H1 (cell line): ENCODE results near the gene ATP8B3. TPM values are rescaled to one million over a fixed set of nuclear protein-coding genes. Genes with fewer than 3 reads are reported as not detected.

Experiments
- ASH2L ChIP-seq: fragments of 200-600, 300-600 bp; sonication (generic); IDR thresholded peaks from one replicate; pipeline ENCODE4 v1.7.1; 2017; ENCODE audit warnings: low read length
- EGR1 ChIP-seq: IDR thresholded peaks from 2 replicates; pipeline ENCODE4 v1.6.1; 2011; ENCODE audit warnings: low read depth, low read length, borderline replicate concordance
- EP300 ChIP-seq, 2 experiments: IDR thresholded peaks; 1 replicate in 1 of 2; 2 replicates in 1 of 2; pipeline ENCODE4 v1.6.1; 2011 to 2012; ENCODE audit warnings: low read depth in 2 of 2, low read length in 2 of 2, mild to moderate bottlenecking in 2 of 2, borderline replicate concordance in 1 of 2, inconsistent platforms in 1 of 2, moderate library complexity in 1 of 2
- GABPA ChIP-seq: IDR thresholded peaks from 2 replicates; pipeline ENCODE4 v1.6.1; 2011; ENCODE audit warnings: mild to moderate bottlenecking, low read length, moderate library complexity, borderline replicate concordance; ENCODE audit not compliant: insufficient read depth
- KDM4A ChIP-seq: IDR thresholded peaks from one replicate; pipeline ENCODE4 v1.7.1; 2012; ENCODE audit warnings: low read depth, mild to moderate bottlenecking, moderate library complexity, low read length, inconsistent platforms; ENCODE audit not compliant: severe bottlenecking
- RFX5 ChIP-seq: IDR thresholded peaks from 2 replicates; pipeline ENCODE4 v1.6.1; 2011; ENCODE audit warnings: low read depth, low read length, improper control_type of control experiment, borderline replicate concordance
- RXRA ChIP-seq: IDR thresholded peaks from 2 replicates; pipeline ENCODE4 v1.6.1; 2011; ENCODE audit warnings: low read depth, mild to moderate bottlenecking, low read length, moderate library complexity; ENCODE audit not compliant: insufficient read depth
- SAP30 ChIP-seq: fragments of 300-600 bp; sonication (generic); IDR thresholded peaks from 2 replicates; pipeline ENCODE4 v1.7.1; 2012; ENCODE audit warnings: low read length, moderate library complexity, mild to moderate bottlenecking, inconsistent platforms; ENCODE audit not compliant: insufficient read depth, insufficient replicate concordance
- SIRT6 ChIP-seq: IDR thresholded peaks from one replicate; pipeline ENCODE4 v1.7.1; 2012; ENCODE audit warnings: low read length, inconsistent platforms
- SP1 ChIP-seq: IDR thresholded peaks from 2 replicates; pipeline ENCODE4 v1.6.1; 2011; ENCODE audit warnings: low read depth, low read length
- SP2 ChIP-seq: IDR thresholded peaks from 2 replicates; pipeline ENCODE4 v1.6.1; 2012; ENCODE audit warnings: mild to moderate bottlenecking, low read length, inconsistent platforms
- TAF1 ChIP-seq: IDR thresholded peaks from 2 replicates; pipeline ENCODE4 v1.6.1; 2011; ENCODE audit warnings: mild to moderate bottlenecking, low read depth, low read length
- TBP ChIP-seq: IDR thresholded peaks from 2 replicates; pipeline ENCODE4 v1.6.1; 2011; ENCODE audit warnings: low read depth, low read length, improper control_type of control experiment
- ZNF274 ChIP-seq: IDR thresholded peaks from 2 replicates; pipeline ENCODE4 v1.7.0; 2012; ENCODE audit warnings: low read length, borderline replicate concordance; ENCODE audit errors: extremely low read depth
- polyA plus RNA-seq, 7 experiments: library from polyadenylated mRNA; depleted of rRNA in 3 of 7; stranded (reverse) in 5 of 7; unstranded in 2 of 7; fragments of >200 nt in 5 of 7; fragments of 200-250 nt in 2 of 7; gene quantifications; 1 replicate in 5 of 7; 2 replicates in 1 of 7; 4 replicates in 1 of 7; pipeline versions ENCODE4 v1.2.1 to v1.2.3, GENCODE V29; 2011 to 2013; ENCODE audit warnings: missing spikeins in 2 of 7, mixed read lengths in 2 of 7
- total RNA-seq: library from RNA; stranded (reverse); fragmentation: NEBNext Ultra II Directional; extraction: Animal tissue kit (Norgen Biotek cat#: 25700); gene quantifications from 2 replicates; pipeline ENCODE4 v1.2.1, GENCODE V29; 2021
- TF ChIP-seq, protein P1 (sequence below): IDR thresholded peaks from 2 replicates; pipeline ENCODE4 v1.6.1; 2011; ENCODE audit warnings: low read length, improper control_type of control experiment
- TF ChIP-seq, protein P2 (sequence below), 3 experiments: IDR thresholded peaks; 1 replicate in 2 of 3; 2 replicates in 1 of 3; pipeline versions ENCODE4 v1.5.1 to v1.6.1; 2011; ENCODE audit warnings: low read length in 3 of 3, mild to moderate bottlenecking in 3 of 3, inconsistent platforms in 2 of 3, low read depth in 1 of 3, moderate library complexity in 1 of 3; ENCODE audit not compliant: insufficient read depth in 1 of 3; ENCODE audit errors: control extremely low read depth in 1 of 3

Gene ATP8B3
- total and polyA plus RNA-seq, 2 of the 8 experiments (the other 6 are each of a cell fraction or from before 2014, with no cell fraction given) = 4.1 to 9.3 TPM

DNA sequence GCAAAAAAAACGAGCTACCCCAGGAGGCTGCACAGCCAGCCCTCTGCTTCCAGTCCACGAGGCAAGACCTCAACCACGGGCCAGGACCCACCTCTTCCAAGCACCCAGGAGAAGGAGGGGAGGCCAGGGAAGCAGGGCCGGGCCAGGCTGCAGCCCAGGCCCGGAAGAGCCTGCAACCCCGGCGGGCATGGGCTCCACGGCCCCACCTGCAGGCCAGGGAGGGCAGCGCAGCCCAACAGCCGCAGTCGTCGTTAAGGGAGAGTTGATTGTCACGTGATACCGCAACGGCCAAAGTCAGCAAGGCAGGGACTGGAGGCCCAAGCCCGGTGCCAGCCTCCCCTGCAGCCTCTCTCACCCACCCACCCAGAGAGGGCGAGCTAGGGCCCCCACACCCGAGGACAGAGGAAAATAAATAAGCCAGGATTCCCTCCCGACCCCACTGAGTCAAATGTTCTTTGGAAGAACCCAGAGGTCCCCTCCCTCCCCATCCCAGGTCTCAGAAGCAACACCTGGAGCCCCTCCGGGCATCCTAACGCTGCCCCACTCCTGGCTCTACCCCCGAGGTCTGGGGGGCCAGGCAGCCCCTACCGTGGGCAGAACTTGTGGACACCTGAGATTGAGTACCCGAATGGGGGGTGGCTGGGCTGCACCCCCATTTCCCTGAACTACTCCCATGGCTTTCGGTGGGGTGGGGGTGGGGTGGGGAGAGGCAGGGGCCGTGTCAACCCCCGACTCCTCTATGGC is 41.4 kb upstream of the ATP8B3 start (continued):
- TF ChIP-seq SAP30 = no peak
- peak; percentile 30; the same call in 1 of the 2 replicates for TF ChIP-seq SP1
- TF ChIP-seq SP2 = no peak
- no peak for TF ChIP-seq SIRT6
- TF ChIP-seq ASH2L = no peak
- no peak for TF ChIP-seq TAF1
- TF ChIP-seq ZNF274 = no peak
- TF ChIP-seq KDM4A = no peak
- TF ChIP-seq GABPA = peak; percentile 84; the same call in 1 of the 2 replicates
- peak; percentile 21 to 68; a peak in 2 of 3 replicates for TF ChIP-seq EP300 (IDR thresholded peaks at IDR 0.05; ENCODE audit: borderline replicate concordance in 1 of 2, low read depth in 2 of 2, low read length in 2 of 2)
- TF ChIP-seq, protein P1, sequence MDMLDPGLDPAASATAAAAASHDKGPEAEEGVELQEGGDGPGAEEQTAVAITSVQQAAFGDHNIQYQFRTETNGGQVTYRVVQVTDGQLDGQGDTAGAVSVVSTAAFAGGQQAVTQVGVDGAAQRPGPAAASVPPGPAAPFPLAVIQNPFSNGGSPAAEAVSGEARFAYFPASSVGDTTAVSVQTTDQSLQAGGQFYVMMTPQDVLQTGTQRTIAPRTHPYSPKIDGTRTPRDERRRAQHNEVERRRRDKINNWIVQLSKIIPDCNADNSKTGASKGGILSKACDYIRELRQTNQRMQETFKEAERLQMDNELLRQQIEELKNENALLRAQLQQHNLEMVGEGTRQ = peak; percentile 90
- TF ChIP-seq RXRA = no peak
- TF ChIP-seq RFX5 = no peak
- TF ChIP-seq TBP = peak; percentile 82
- TF ChIP-seq EGR1 = no peak
- TF ChIP-seq, protein P2, sequence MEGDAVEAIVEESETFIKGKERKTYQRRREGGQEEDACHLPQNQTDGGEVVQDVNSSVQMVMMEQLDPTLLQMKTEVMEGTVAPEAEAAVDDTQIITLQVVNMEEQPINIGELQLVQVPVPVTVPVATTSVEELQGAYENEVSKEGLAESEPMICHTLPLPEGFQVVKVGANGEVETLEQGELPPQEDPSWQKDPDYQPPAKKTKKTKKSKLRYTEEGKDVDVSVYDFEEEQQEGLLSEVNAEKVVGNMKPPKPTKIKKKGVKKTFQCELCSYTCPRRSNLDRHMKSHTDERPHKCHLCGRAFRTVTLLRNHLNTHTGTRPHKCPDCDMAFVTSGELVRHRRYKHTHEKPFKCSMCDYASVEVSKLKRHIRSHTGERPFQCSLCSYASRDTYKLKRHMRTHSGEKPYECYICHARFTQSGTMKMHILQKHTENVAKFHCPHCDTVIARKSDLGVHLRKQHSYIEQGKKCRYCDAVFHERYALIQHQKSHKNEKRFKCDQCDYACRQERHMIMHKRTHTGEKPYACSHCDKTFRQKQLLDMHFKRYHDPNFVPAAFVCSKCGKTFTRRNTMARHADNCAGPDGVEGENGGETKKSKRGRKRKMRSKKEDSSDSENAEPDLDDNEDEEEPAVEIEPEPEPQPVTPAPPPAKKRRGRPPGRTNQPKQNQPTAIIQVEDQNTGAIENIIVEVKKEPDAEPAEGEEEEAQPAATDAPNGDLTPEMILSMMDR (IDR thresholded peaks at IDR 0.05; ENCODE audit: control extremely low read depth in 1 of 3, insufficient read depth in 1 of 3, low read depth in 1 of 3, low read length in 3 of 3) = peak; percentile 91 to 96 (median 94)
- TF ChIP-seq, all 59 proteins: peak for 20
